ENCODE results near the gene MYH7.

MYH7 gene

GRCh38 chr14:23447361-23448350 lies 12.2 kb upstream of the MYH7 start:
- peak; percentile 20 for DNase-seq

- DNase-seq, result peak; percentile 20
These were observed 10.9 kb upstream of the MYH7 start for GRCh38 chr14:23446291-23446851.

- DNase-seq, result peak; percentile 26
These were observed 10.3 kb upstream of the MYH7 start for GRCh38 chr14:23445773-23446172.

- no peak for DNase-seq
These were observed 8.9 kb upstream of the MYH7 start for GRCh38 chr14:23444314-23444713.

GRCh38 chr14:23443881-23444280 lies 8.4 kb upstream of the MYH7 start:
- peak; percentile 32 for DNase-seq

- peak; percentile 28 for DNase-seq
These were observed 8.0 kb upstream of the MYH7 start for GRCh38 chr14:23443411-23443812.

GRCh38 chr14:23442721-23443356 lies 7.4 kb upstream of the MYH7 start:
- peak; percentile 30 for DNase-seq

GRCh38 chr14:23441076-23441475 lies 5.6 kb upstream of the MYH7 start:
- no peak for DNase-seq

- DNase-seq, result peak; percentile 37
These were observed 3.8 kb upstream of the MYH7 start for GRCh38 chr14:23439107-23439835.

GRCh38 chr14:23438101-23438971 lies 2.9 kb upstream of the MYH7 start:
- peak; percentile 41 for DNase-seq

GRCh38 chr14:23437133-23438100 lies 2.0 kb upstream of the MYH7 start:
- peak; percentile 35 for DNase-seq

GRCh38 chr14:23436327-23437132 lies 1.1 kb upstream of the MYH7 start:
- peak; percentile 18 for DNase-seq

GRCh38 chr14:23434488-23435222 lies 805 bp downstream of the MYH7 start:
- DNase-seq, result peak; percentile 40

- no peak for DNase-seq
These were observed 2.0 kb downstream of the MYH7 start for GRCh38 chr14:23433457-23433856.

GRCh38 chr14:23432946-23433345 lies 2.5 kb downstream of the MYH7 start:
- no peak for DNase-seq

GRCh38 chr14:23432102-23432925 lies 3.1 kb downstream of the MYH7 start:
- DNase-seq, result no peak

- DNase-seq, result no peak
These were observed 4.0 kb downstream of the MYH7 start for GRCh38 chr14:23431486-23431885.

- no peak for DNase-seq
These were observed 4.8 kb downstream of the MYH7 start for GRCh38 chr14:23430723-23431085.

All from activated CD8-positive, alpha-beta memory T cell treated with anti-CD3 and anti-CD28 coated beads, Interleukin-2, amount 50 U/mL, for 48 hours (primary cell).